ENCODE data around the gene ZBTB3. TPM values are rescaled to one million over a fixed set of nuclear protein-coding genes. Genes with fewer than 3 reads are reported as not detected.

ZBTB3 gene
- total and polyA plus RNA-seq, 9 of the 15 experiments (the other 6 are each of a cell fraction or from before 2014, with no cell fraction given), result 1.9 to 10.0 (median 4.9) TPM

GRCh38 chr11:62726156-62726914 is 27.6 kb downstream of the ZBTB3 start (continued):
- TF ChIP-seq POLR2G (IDR thresholded peaks at IDR 0.05; ENCODE audit: low read depth, low read length) (no peak), KLF1 (tag; IDR thresholded peaks at IDR 0.05) (no peak), E2F8 (IDR thresholded peaks at IDR 0.05; ENCODE audit: low read depth, partially characterized antibody) (no peak), MAZ (CRISPR knock-in tag; conservative IDR thresholded peaks at IDR 0.05 in 1 of 2, IDR thresholded peaks at IDR 0.05 in 1 of 2) (no peak), HMBOX1 (IDR thresholded peaks at IDR 0.05) (0 out of 2 replicates have a peak, but pooled peaks have one; percentile 49), U2AF1 (optimal IDR thresholded peaks at IDR 0.05; ENCODE audit: low read depth, low read length) (no peak), ADNP (tag; IDR thresholded peaks at IDR 0.05) (no peak), CEBPB (tag; IDR thresholded peaks at IDR 0.05) (no peak), PRDM10 (IDR thresholded peaks at IDR 0.05; ENCODE audit: partially characterized antibody) (peak; percentile 44), RREB1 (CRISPR knock-in tag; IDR thresholded peaks at IDR 0.05) (no peak), HBP1 (CRISPR knock-in tag; IDR thresholded peaks at IDR 0.05) (no peak)

Data from K562 (cell line).